Measurements from ENCODE around the gene KIF5C. TPM values are rescaled to one million over a fixed set of nuclear protein-coding genes. Genes with fewer than 3 reads are reported as not detected.

Gene KIF5C
- total RNA-seq (2022) (1.1 and 1.5 TPM in 2 replicates), Bru-seq, nascent RNA (percentile 28 among the genes with signal in this experiment), BruChase-seq, experiment 1, labeled RNA remaining after a 2-hour chase (percentile 27 among the genes with signal in this experiment), BruChase-seq, experiment 2, labeled RNA remaining after a 6-hour chase (percentile 31 among the genes with signal in this experiment)
- long read RNA-seq = 0 reads

- peak; percentile 92 to 95 for DNase-seq
- H3K27me3 Mint-ChIP-seq (ENCODE audit: insufficient read depth, unreplicated experiment) = peaks cover 18% of the 10 kb centered on the region
- no peaks in the 10 kb centered on the region for H3K36me3 Mint-ChIP-seq (ENCODE audit: insufficient read depth, unreplicated experiment)
- Histone ChIP-seq H3K27me3 (replicated peaks; ENCODE audit: control insufficient read depth, insufficient read depth, low read length) (peaks cover 4% of the 10 kb centered on the region), H3K36me3 (ENCODE audit: control insufficient read depth, insufficient read depth, low read length) (no peaks in the 10 kb centered on the region), H3K4me1 (0 out of 2 replicates have a peak, but pooled peaks cover 6% of the 10 kb centered on the region), H3K4me3 (ENCODE audit: low read depth, low read length) (peak within 1 kb of the TSS; percentile 33), H3K9me3 (0 out of 2 replicates have a peak, but pooled peaks cover 10% of the 10 kb centered on the region)
- ChIA-PET CTCF (no interaction called here), POLR2A (no interaction called here)
- intact Hi-C loops (cut with micrococcal nuclease; ENCODE audit: unreplicated experiment) = loop anchor here (1.0 to 2.0 kb wide), 2 partner anchors 128 to 230 kb away; partner anchors contain the start of gene EPC2
- H3K4me3 Mint-ChIP-seq (ENCODE audit: unreplicated experiment) = peak within 1 kb of the TSS; percentile 74
- TF ChIP-seq CTCF (IDR thresholded peaks at IDR 0.05; ENCODE audit: insufficient read depth in 1 of 2, low read depth in 1 of 2, low read length in 1 of 2, severe bottlenecking in 1 of 2, unreplicated experiment in 1 of 2) = no peak
- H3K4me1 Mint-ChIP-seq (ENCODE audit: low read depth, unreplicated experiment) = no peaks in the 10 kb centered on the region
- no peak within 1 kb of the TSS for H3K27ac Mint-ChIP-seq (ENCODE audit: unreplicated experiment)
- peaks cover 2% of the 10 kb centered on the region for H3K9me3 Mint-ChIP-seq (ENCODE audit: unreplicated experiment)
- BruUV-seq (replicated peaks) = no TSS peak
Observed at GRCh38 chr2:148874868-148875341, at the start of gene KIF5C. Gene KIF5C, plus strand, starts transcription at chr2:148875227. Its CDS starts 391 bp downstream, at chr2:148875618.

- 0 out of 2 replicates have a peak, but pooled peaks cover 5% of the 10 kb centered on the region for H3K4me1 ChIP-seq
- H3K9me3 Mint-ChIP-seq (ENCODE audit: unreplicated experiment) = no peaks in the 10 kb centered on the region
- H3K4me3 ChIP-seq (ENCODE audit: low read depth, low read length) = no peak overlapping the region
- no peak for DNase-seq
- no peaks in the 10 kb centered on the region for H3K36me3 ChIP-seq (ENCODE audit: control insufficient read depth, insufficient read depth, low read length)
- H3K27ac Mint-ChIP-seq (ENCODE audit: unreplicated experiment) = no peak overlapping the region
- BruUV-seq (replicated peaks) = no TSS peak
- POLR2A ChIA-PET = no interaction called here
- H3K4me1 Mint-ChIP-seq (ENCODE audit: low read depth, unreplicated experiment) = no peaks in the 10 kb centered on the region
- CTCF ChIA-PET = no interaction called here
- H3K27me3 Mint-ChIP-seq (ENCODE audit: insufficient read depth, unreplicated experiment) = peaks cover 5% of the 10 kb centered on the region
- intact Hi-C loops (cut with micrococcal nuclease; ENCODE audit: unreplicated experiment) = no loop called here
- H3K9me3 ChIP-seq = no peaks in the 10 kb centered on the region
- no peaks in the 10 kb centered on the region for H3K27me3 ChIP-seq (replicated peaks; ENCODE audit: control insufficient read depth, insufficient read depth, low read length)
- TF ChIP-seq CTCF (IDR thresholded peaks at IDR 0.05; ENCODE audit: insufficient read depth in 1 of 2, low read depth in 1 of 2, low read length in 1 of 2, severe bottlenecking in 1 of 2, unreplicated experiment in 1 of 2) = no peak
- H3K36me3 Mint-ChIP-seq (ENCODE audit: insufficient read depth, unreplicated experiment) = no peaks in the 10 kb centered on the region
- H3K4me3 Mint-ChIP-seq (ENCODE audit: unreplicated experiment) = no peak overlapping the region
Observed at GRCh38 chr2:148826791-148827190, 48.2 kb upstream of the KIF5C start.

- Histone ChIP-seq H3K4me3 (ENCODE audit: low read depth, low read length) (no peak overlapping the region), H3K4me1 (0 out of 2 replicates have a peak, but pooled peaks cover 4% of the 10 kb centered on the region), H3K36me3 (ENCODE audit: control insufficient read depth, insufficient read depth, low read length) (no peaks in the 10 kb centered on the region), H3K9me3 (no peaks in the 10 kb centered on the region), H3K27me3 (replicated peaks; ENCODE audit: control insufficient read depth, insufficient read depth, low read length) (no peaks in the 10 kb centered on the region)
- no peaks in the 10 kb centered on the region for H3K36me3 Mint-ChIP-seq (ENCODE audit: insufficient read depth, unreplicated experiment)
- DNase-seq = no peak
- no peak overlapping the region for H3K27ac Mint-ChIP-seq (ENCODE audit: unreplicated experiment)
- no peaks in the 10 kb centered on the region for H3K9me3 Mint-ChIP-seq (ENCODE audit: unreplicated experiment)
- no peaks in the 10 kb centered on the region for H3K4me1 Mint-ChIP-seq (ENCODE audit: low read depth, unreplicated experiment)
- ChIA-PET POLR2A (interaction anchor here (0.6 kb wide), 1 partner anchor 12 kb away, joined by 3 read pairs; no protein-coding TSS in a partner anchor), CTCF (no interaction called here)
- peaks cover 7% of the 10 kb centered on the region for H3K27me3 Mint-ChIP-seq (ENCODE audit: insufficient read depth, unreplicated experiment)
- no TSS peak for BruUV-seq (replicated peaks)
- TF ChIP-seq CTCF (IDR thresholded peaks at IDR 0.05; ENCODE audit: insufficient read depth in 1 of 2, low read depth in 1 of 2, low read length in 1 of 2, severe bottlenecking in 1 of 2, unreplicated experiment in 1 of 2) = no peak
- intact Hi-C loops (cut with micrococcal nuclease; ENCODE audit: unreplicated experiment) = no loop called here
- H3K4me3 Mint-ChIP-seq (ENCODE audit: unreplicated experiment) = no peak overlapping the region
Observed at GRCh38 chr2:148828941-148829340, 46.1 kb upstream of the KIF5C start.

Data from Caco-2 (cell line).